HG02798 (cell line): Measurements from ENCODE around the gene MSLN.
A peak's percentile ranks its signal among the peaks of the same experiment; 100 is the strongest.

Experiments used
- ATAC-seq: cut with Tn5 transposase; IDR thresholded peaks from one replicate; pipeline ENCODE4 v1.9.1; 2021; ENCODE audit warnings: mild to moderate bottlenecking; ENCODE audit not compliant: unreplicated experiment, poor library complexity

The MSLN gene

DNA sequence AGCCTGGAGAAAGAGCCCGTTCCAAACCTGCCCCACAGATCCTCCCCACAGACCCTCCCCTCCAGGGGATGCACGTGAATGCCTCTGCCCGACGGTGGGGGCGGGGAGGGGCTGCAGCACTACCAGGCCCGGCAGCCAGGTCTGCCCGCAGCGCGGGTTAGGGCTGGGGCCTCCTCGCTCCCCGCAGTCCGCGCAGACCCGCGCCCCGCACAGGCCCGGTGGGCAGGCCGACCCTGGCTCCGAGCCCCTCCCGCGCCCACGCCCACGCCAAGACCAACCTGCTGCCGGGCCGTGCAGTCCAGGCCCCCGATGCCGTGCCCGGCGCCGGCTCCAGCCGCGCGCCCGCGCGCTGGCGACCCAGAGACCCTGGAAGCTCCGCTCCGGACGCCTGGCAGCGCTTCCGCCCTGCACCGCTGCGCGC lies 27.5 kb downstream of the MSLN start, which contains the start of gene RPUSD1:
RPUSD1 (minus strand) TSS at position 404 of the 421 bp plus-strand sequence. CDS start 644 bp downstream, outside the sequence.
- no peak for ATAC-seq

DNA sequence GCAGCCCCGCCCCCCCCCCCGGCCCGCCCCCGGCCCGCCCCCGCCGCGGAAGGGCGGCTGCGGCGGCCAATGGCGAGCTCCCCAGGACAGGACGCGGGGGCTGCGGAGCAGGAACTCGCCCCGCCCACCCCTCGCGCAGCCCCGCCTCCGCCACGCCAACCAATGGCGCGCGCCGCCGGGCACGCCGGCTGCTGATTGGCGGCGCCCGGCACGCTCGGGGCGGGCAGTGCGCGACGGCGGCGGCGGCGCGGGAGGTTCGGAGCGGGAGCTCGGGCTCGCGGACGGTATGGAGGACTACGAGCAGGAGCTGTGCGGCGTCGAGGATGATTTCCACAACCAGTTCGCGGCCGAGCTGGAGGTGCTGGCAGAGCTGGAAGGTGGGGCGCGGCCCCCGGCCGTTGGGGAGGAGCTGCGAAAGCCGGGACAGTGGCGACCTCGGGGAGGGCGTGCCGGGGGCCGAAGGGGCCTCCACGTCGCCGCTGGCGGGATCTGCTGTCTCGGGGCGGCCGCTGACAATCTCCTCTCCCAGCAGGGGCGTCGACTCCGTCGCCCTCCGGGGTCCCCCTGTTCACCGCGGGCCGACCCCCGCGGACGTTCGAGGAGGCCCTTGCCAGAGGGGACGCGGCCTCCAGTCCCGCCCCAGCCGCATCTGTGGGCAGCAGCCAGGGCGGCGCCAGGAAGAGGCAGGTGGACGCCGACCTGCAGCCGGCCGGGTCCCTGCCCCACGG lies 28.0 kb downstream of the MSLN start, which contains the start of gene CHTF18:
CHTF18 (plus strand) TSS at position 222 of the 728 bp plus-strand sequence; CDS start at position 287, 65 bp downstream.
- peak; percentile 84 for ATAC-seq

DNA sequence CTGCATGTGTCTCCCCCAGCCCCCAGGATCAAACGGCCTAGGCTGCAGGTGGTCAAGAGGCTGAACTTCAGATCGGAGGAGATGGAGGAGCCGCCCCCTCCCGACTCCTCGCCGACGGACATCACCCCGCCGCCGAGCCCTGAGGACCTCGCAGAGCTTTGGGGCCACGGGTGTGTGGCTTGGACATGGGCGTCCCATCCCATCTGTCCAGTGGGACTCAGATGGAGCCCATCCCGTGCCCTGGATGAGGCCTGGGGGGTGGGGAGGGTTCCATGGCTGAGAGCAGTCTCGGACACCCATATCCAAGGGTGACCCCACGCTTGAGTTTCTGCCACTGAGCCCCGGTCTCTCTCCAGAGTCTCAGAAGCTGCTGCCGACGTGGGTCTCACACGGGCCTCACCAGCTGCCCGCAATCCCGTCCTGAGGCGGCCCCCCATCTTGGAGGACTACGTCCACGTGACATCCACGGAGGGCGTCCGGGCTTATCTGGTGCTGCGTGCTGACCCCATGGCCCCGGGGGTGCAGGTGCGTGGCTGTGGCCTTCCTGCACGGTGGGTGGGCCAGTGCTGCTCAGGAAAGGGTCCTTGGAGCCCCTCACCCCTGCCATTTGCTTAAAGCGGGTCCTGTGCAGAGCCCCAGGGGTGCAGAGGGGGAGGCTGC lies 28.8 kb downstream of the MSLN start:
- no peak for ATAC-seq

DNA sequence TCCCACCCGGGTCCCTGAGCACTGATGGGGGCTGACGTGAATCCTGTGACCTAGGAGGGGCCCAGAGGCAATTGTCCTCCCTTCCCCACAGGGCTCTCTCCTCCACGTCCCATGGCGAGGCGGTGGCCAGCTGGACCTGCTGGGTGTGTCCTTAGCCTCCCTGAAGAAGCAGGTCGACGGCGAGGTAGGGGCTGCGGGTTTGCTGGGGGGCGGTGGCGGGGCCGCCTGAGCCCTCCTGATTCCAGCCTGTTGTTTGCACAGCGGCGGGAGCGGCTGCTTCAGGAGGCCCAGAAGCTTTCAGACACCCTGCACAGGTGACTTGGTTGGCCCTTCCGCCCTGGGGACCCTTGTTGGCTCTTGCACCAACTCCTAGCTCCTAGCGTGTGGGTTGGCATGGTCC lies 29.6 kb downstream of the MSLN start:
- ATAC-seq, result no peak

DNA sequence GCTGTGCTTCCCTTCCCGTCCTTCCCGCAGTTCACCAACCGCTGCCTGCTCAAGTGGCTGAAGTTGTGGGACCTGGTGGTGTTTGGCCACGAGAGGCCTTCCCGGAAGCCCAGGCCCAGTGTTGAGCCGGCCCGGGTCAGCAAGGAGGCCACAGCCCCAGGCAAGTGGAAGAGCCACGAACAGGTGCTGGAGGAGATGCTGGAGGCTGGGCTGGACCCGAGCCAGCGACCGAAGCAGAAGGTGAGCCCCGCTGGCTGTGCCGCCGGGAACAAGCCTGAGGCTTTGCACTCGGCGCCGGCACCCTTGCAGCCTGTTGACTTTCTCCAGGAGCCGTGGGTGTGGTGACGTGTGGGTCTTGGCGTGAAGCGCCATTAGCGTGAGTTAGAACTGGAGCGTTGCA lies 30.6 kb downstream of the MSLN start:
- ATAC-seq, result no peak

DNA sequence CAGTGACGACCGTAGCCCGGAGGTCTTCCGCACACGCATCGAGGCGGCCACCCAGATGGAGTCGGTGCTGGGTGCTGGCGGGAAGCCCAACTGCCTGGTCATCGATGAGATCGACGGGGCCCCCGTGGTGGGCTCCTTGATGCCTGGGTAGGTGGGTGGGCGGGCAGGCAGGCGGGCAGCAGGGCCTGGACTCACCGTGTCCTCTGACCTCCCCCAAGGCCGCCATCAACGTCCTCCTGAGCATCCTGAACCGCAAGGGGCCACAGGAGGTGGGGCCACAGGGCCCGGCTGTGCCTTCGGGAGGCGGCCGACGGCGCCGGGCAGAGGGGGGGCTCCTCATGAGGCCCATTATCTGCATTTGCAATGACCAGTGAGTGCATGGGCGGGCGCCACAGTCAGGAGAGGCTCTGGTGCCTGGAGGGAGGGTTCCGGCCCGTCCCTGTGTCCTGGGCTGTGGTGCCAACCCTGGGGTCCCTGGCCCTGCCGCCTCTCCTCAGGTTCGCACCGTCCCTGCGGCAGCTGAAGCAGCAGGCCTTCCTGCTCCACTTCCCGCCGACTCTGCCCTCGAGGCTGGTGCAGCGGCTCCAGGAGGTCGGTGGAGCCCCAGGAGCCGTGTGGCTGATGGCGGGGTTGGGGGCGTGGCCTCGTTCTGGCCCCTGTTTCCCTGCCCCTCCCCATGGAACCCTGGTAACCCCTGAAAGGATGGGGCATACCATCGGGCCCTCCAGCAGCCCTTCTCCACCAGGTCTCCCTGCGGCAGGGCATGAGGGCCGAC lies 31.9 kb downstream of the MSLN start:
- no peak for ATAC-seq

DNA sequence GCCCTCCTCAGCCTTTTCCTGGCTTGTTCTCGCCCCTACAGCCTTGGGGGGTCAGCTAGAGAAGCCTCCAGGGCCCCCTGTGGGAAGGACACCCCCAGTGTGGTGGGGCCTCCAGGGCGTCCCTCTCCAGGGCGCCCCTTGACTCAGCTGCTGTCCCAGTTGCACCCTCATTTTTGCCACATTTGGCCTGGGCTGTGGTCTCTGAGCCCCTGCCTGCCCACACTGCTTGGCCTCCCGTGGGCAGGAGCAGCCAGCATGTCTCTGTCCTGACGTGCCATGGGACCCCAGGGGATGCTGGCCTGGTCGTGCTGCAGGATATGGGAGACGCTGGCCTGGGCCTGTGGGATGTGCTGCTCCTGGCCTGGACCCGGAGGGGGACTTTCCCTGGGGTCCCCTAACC lies 32.9 kb downstream of the MSLN start:
- ATAC-seq, result no peak

DNA sequence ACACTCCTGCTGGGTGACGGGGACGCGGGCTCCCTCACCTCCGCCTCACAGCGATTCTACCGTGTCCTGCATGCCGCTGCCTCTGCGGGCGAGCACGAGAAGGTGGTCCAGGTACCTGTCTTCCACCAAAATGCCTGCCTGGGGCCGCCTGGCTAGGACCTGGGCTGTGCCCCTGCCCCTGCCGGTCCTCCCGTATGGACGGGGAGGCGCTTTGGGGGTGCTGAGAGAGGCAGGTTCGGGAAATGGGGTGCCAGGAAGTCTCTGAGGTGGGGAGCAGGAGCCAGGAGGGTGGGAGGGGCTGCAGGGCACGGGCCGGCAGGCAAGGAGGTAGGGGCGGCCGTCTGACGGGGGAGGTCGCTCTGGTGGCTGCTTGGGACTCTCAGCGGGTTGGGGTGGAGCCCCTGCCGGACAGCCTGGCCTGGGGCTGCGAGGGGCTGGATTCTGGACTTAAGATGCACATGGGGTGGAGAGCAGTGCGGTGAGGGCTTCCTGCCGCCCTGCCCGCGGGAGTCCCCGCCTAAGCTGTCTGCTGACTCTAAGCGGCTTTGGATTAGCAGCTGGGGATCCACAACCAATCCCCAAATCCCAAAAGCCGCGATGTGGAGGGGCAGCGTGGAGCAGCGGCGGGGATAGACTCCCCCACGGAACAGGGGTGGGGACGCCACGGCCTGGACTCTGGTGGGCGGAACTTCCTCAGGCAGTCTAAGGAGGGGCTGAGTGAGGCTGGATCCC lies 33.7 kb downstream of the MSLN start:
- no peak for ATAC-seq

DNA sequence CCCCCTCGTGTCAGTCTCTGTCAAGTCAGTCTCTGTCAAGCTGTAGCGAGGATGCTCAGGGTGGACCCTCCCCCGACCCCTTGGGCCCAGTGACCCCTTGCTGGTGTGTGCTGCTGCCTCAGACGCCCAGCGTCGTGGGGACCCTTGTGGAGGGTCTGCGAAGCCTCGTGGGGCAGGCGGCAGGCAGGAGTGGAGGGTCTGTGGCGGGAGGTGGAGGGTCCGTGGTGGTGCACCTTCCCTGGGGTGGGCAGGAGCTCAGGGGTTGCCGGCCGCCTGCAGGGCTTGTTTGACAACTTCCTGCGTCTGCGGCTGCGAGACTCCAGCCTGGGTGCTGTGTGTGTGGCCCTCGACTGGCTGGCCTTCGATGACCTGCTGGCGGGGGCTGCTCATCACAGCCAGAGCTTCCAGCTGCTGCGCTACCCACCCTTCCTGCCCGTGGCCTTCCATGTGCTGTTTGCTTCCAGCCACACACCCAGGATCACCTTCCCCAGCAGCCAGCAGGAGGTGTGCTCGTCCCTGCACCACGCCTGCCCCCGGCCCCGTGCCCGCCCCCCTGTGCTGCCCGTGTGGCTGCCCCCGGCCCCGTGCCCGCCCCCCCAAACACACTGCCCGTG lies 34.4 kb downstream of the MSLN start:
- ATAC-seq, result no peak

DNA sequence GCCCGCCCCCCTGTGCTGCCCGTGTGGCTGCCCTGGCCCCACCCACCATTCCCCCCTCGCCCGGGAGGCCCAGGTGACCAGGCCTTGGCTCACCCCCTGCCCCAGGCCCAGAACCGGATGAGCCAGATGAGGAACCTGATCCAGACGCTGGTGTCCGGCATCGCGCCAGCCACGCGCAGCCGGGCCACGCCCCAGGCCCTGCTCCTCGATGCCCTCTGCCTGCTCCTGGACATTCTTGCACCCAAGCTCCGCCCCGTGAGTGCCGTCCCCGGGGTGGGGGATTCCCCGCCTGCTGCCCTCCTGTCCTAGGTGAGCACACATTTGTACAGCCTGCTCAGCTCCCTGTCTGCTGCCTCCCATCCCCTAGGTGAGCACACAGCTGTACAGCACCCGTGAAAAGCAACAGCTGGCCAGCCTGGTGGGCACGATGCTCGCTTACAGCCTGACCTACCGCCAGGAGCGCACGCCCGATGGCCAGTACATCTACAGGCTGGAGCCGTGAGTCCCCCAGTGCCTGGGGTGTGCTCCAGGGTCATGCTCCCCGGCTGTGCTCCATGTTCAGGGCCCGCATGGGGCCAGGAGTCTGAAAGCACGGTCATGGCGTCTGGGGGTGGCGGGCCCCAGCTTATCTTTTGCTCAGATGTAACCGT lies 35.2 kb downstream of the MSLN start:
- no peak for ATAC-seq

DNA sequence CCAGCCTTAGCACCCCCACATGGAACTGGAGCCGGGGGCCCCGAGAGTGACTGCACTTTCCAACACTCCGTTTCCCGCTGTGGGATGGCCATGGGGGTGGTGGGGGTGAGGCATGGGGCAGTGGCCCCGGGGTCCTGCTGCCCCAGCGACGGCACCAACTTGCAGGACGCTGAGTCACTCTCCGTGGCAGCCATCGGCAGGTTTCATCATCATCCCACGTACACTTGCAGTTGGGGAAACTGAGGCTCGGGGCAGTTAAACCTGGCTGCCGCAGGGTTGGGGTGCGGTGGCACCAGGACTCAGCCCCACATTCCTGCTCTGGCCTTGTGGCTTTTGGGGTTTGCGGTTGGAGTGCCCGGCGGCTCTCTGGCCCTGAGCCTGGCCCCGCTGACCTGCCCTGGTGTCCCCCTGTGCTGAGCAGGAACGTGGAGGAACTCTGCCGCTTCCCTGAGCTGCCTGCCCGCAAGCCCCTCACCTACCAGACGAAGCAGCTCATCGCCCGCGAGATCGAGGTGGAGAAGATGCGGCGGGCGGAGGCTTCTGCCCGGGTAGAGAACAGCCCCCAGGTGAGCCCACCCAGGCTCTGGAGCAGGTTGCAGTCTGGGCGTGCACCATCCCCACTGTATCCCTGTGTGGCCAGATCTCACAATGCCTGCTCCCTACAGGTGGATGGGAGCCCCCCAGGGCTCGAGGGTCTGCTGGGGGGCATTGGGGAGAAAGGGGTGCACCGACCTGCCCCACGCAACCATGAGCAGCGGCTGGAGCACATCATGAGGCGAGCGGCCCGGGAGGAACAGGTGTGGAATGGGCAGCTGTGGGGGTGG lies 36.0 kb downstream of the MSLN start:
- no peak for ATAC-seq

DNA sequence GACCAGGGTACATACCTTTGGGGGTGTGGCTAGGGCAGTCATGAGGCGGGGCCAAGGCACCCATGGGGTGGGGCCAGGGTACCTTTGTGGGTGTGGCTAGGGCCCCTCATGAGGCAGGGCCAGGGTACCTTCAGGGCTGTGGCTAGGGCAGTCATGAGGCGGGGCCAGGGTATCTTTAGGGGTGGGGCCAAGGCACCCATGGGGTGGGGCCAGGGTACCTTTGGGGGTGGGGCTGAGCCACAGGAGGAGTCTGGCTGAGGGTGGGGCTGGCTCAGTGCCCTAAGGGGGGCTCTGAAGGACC lies 36.5 kb downstream of the MSLN start:
- no peak for ATAC-seq

DNA sequence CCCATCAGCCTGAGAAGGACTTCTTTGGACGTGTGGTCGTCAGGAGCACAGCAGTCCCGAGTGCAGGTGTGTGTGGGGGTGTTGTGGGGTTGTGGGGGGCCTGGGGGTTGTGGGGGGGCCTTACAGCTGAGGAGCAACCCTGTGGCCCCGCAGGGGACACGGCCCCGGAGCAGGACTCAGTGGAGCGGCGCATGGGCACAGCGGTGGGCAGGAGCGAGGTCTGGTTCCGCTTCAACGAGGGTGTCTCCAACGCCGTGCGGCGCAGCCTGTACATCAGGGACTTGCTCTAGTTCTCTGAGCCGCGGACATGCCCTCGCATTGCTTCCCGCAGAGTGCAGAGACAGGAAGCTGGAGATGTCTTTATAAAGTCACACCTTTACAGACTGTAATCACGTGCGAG lies 37.2 kb downstream of the MSLN start:
- ATAC-seq, result no peak

DNA sequence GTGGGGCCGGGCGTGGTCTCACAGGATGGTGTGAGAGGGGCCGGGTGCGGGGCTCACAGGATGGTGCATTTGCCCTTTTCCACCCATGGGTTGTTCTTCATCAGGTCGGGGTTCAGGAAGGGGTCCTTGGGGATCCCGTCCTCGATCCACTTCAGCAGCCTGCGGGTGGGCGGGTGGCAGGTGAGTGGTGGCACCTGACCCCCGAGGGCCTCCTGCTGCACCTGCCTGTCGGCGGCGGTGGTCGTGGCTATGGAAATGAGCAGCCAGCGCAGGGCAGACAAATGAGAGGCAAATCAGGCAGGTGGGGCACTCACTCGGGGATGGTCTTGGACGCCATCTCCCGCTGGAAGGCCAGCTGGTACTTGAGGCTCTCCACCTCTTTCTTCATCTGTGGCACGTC lies 38.1 kb downstream of the MSLN start:
- ATAC-seq, result no peak

DNA sequence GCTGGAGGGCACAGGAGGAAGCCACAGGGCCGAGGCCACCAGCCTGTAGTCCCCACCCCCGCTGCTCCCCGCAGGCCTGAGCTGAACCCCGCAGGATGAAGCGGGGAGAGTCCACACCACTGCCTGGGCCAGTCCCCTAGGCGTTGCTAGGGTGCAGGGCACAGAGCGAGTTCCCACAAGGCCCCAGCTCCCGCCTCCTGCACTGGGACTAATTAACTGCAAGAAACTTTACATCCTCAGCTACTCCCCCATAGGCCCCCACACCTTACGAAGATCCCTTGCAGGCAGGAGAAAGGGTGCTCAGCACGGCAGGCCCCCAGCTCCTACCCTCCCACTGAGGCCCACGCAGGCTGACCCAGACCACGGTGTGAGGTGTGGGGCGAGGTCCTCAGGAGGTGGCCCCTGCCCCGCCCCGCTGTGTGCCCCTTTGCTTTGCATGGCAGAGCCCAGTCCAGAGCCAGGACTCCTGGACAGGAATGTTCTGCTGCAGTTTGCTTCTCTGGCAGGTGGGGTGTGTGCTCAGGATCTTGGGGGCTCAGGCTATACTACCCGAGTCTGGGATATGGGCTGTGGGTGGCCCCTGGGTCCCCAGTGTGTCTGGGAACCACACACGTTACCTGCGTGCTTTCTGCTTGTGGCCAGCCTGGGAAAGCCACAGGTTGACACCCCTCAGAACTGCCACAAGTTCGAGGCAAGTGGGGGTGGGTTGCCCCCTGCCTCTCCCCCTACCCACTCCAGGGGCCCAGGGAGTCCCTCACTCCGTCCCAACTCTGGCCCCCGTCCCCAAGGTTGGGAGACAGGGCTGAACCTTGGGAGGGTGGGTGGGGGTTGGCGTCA lies 38.8 kb downstream of the MSLN start:
- ATAC-seq, result no peak

DNA sequence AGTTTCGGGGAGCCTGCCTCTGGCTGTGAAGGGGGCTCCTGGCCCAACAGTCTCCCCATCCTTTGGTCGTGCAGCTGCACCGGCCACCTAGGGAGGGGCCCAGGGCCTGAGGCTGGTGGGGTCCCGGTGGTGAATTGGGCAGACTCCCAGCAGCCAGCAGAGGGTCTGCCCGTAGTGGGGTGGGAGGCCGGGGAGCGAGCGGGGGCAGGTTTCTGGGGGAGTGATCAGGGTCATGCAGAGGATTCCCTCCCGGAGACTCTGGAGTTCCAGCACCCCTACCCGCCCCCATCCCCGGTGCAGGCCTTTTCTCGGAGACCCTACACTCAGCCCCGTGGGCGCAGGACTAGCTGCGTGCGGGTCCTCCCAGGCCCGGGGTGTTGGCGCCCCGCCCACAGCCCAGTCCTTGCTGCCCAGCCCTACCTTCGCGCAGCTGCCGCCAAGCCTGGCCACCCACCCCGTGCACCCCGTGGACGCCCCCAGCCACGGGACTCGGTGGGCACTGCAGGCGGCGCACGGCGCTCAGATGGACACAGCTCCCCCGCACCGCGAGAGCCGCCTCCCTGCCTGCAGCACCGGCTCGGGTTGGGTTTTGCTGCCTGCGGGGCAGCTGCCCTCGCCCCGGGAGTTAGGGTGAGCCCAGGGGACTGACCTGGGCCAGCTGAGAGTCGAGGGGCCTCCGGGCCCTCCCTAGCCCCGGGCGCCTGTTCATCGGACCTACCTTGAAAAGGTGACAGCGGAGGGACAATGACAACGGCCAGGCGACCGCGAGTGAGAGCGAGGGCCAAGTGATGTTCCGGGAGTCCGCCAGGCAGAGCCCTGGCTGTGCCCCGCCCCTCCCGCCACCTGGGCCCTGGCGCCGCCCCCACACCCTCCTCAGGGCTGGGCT lies 39.7 kb downstream of the MSLN start, which contains the start of gene GNG13:
GNG13 (minus strand) TSS at position 787 of the 886 bp plus-strand sequence. CDS start 1,657 bp downstream, outside the sequence.
- no peak for ATAC-seq
